Left lung (tissue), 10 donors: ENCODE results near the gene BANP. TPM values are rescaled to one million over a fixed set of nuclear protein-coding genes. Genes with fewer than 3 reads are reported as not detected.
"Not testable (repeated sequence)": the region's sequence is repeated elsewhere in the genome, so short reads cannot be mapped to it uniquely, and the experiment has no call there.

Experiments
- ATAC-seq: fragments of 200-7000 bp; cut with Tn5 transposase; one replicate; pipeline ENCODE4 v1.9.1; 2020; ENCODE audit warnings: moderate library complexity
- DNase-seq, 4 donors: peaks; one replicate each; pipeline ENCODE4 v3.0.0-alpha.2; 2013 to 2020
- H3K27ac ChIP-seq, 2 donors: fragments of 200-600 bp; sonication (generic) in 1 of 2; one replicate each; pipeline versions ENCODE4 v1.5.0 to v1.8.0; 2020 to 2021
- H3K27me3 ChIP-seq, 2 donors: fragments of 200-600 bp; sonication (generic) in 1 of 2; one replicate each; pipeline versions ENCODE4 v1.5.0 to v1.8.0; 2020 to 2021
- H3K36me3 ChIP-seq, 2 donors: fragments of 200-600 bp; sonication (generic) in 1 of 2; one replicate each; pipeline versions ENCODE4 v1.5.0 to v1.8.0; 2020 to 2021
- H3K4me1 ChIP-seq, 2 donors: fragments of 200-600 bp; one replicate each; pipeline ENCODE4 v1.8.0; 2021
- H3K4me3 ChIP-seq, 2 donors: fragments of 200-600 bp; sonication (generic) in 1 of 2; one replicate each; pipeline versions ENCODE4 v1.5.0 to v1.8.0; 2020 to 2021; ENCODE audit warnings: mild to moderate bottlenecking in 1 of 2
- H3K9me3 ChIP-seq, 2 donors: fragments of 200-600 bp; sonication (generic) in 1 of 2; one replicate each; pipeline versions ENCODE4 v1.5.0 to v1.8.0; 2020 to 2021
- CTCF ChIP-seq, 2 donors: fragments of 200-600 bp; sonication (generic) in 1 of 2; IDR thresholded peaks; one replicate each; pipeline versions ENCODE4 v1.5.0 to v1.8.0; 2021; ENCODE audit warnings: antibody characterized with exemption in 2 of 2
- intact Hi-C, 2 donors: fragments of 100-400 bp; cut with DNase I; formaldehyde crosslinking; loops; one replicate each; pipeline versions ENCODE4 v1.11.2 to v1.14.2; 2022
- polyA plus RNA-seq, 6 donors: library from polyadenylated mRNA; unstranded; fragments of 120-200 nt; gene quantifications; one replicate each; pipeline ENCODE4 v1.2.1, GENCODE V29; 2013; ENCODE audit not compliant: insufficient read length in 6 of 6
- total RNA-seq, 2 donors: library from RNA; stranded (reverse); fragmentation: NEBNext Ultra II Directional; extraction: Animal tissue kit (Norgen Biotek cat#: 25700); gene quantifications; one replicate each; pipeline ENCODE4 v1.2.1, GENCODE V29; 2021
- donor health status: DM: no; HTN: yes; CAD: no.
- donor health status: DM: no; HTN: no; CAD: no.

Gene BANP
- total and polyA plus RNA-seq, 8 donors: 19.3 to 35.9 (median 23.8) TPM

- intact Hi-C loops: no loop called here
- no peak for ATAC-seq
- Histone ChIP-seq H3K4me3 (no peak overlapping the region), H3K27me3 (peaks cover 0 to 34% of the 10 kb centered on the region in 2 donors), H3K4me1 (peaks cover 0 to 8% of the 10 kb centered on the region in 2 donors), H3K27ac (no peak overlapping the region), H3K36me3 (no peaks in the 10 kb centered on the region), H3K9me3 (no peaks in the 10 kb centered on the region)
- peak in 1 of 4 donors; percentile 42 for DNase-seq
- TF ChIP-seq CTCF (IDR thresholded peaks at IDR 0.05): no peak
Observed at GRCh38 chr16:88120812-88121211, 169.6 kb downstream of the BANP start.

- ATAC-seq, H3K27ac ChIP-seq, H3K4me1 ChIP-seq, H3K9me3 ChIP-seq, H3K4me3 ChIP-seq, H3K36me3 ChIP-seq, intact Hi-C loops: not testable (repeated sequence)
- DNase-seq: peak in 1 of 4 donors; percentile 49
- peaks cover 0 to 28% of the 10 kb centered on the region in 2 donors for H3K27me3 ChIP-seq
Observed at GRCh38 chr16:88121391-88121790, 170.2 kb downstream of the BANP start.

GRCh38 chr16:88121886-88122580 lies 170.8 kb downstream of the BANP start:
- peak in 1 of 4 donors; percentile 62 for DNase-seq
- Histone ChIP-seq H3K27me3 (peaks cover 0 to 25% of the 10 kb centered on the region in 2 donors), H3K9me3 (no peaks in the 10 kb centered on the region), H3K27ac (no peak overlapping the region), H3K4me3 (no peak overlapping the region), H3K36me3 (no peaks in the 10 kb centered on the region), H3K4me1 (peaks cover 0 to 8% of the 10 kb centered on the region in 2 donors)
- TF ChIP-seq CTCF (IDR thresholded peaks at IDR 0.05): no peak
- ATAC-seq: no peak
- intact Hi-C loops: no loop called here

Other genes starting within 250 kb of the BANP start
- gene KLHDC4, start 185.4 kb upstream of the BANP start, total RNA-seq: 10 to 100 TPM; 31.3 to 32.8 TPM
- 10 to 100 TPM; 32.6 to 46.7 (median 38.3) TPM for gene KLHDC4, start 185.4 kb upstream of the BANP start, polyA plus RNA-seq
- gene SLC7A5, start 81.9 kb upstream of the BANP start, total RNA-seq: 10 to 100 TPM; 10.6 to 35.0 TPM
- gene SLC7A5, start 81.9 kb upstream of the BANP start, polyA plus RNA-seq: 10 to 100 TPM in 5 of 6 donors, 1 to 10 TPM in 1; 9.6 to 13.7 (median 11.1) TPM
- gene CA5A, start 14.9 kb upstream of the BANP start, total RNA-seq: under 1 TPM; 0.09 to 0.10 TPM
- gene CA5A, start 14.9 kb upstream of the BANP start, polyA plus RNA-seq: under 1 TPM; 0.13 to 0.77 (median 0.17) TPM